ENCODE data around the gene WWP2.
"Not testable (repeated sequence)": the region's sequence is repeated elsewhere in the genome, so short reads cannot be mapped to it uniquely, and the experiment has no call there.

The WWP2 gene

GRCh38 chr16:69745959-69746358, 16.2 kb upstream of the WWP2 start:
- DNase-seq (ENCODE audit: low read depth): no peak

DNA sequence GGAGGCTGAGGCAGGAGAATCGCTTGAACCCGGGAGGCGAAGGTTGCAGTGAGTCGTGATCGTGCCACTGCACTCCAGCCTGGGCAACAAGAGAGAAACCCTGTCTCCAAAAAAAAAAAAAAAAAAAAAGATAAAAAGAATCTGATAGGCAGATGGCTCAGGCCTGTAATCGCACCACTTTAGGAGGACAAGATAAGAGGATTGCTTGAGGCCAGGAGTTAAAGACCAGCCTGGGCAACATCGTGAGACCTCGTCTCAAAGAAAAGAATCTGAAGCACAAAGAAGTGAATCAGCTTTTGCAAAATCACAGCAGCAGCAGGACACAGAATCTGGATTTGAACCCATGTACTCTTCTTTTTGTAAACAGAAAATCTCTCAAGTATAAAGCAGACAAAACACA, 15.0 kb upstream of the WWP2 start:
- DNase-seq (ENCODE audit: low read depth): no peak

GRCh38 chr16:69748694-69749345, 13.3 kb upstream of the WWP2 start:
- no peak for DNase-seq (ENCODE audit: low read depth)

DNA sequence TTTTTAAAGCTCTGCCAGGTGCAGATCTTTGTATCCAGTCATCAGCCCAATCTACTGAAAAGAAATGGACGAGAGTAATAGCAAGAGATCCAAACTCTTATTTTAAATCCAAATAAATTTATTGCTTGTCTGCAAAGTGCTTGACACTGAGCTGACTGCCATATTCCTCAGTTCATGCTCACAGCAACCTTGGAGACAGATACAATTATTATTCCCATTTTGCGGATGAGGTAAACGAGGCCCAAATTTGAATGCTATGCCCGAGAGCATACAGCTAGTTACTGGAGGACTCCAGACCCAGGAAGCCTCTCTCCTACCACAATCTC, 8.0 kb upstream of the WWP2 start:
- no peak for DNase-seq (ENCODE audit: low read depth)

GRCh38 chr16:69754469-69755310, 7.4 kb upstream of the WWP2 start, which contains the start of gene NOB1:
Gene NOB1, minus strand, starts transcription at chr16:69754926. Its CDS starts 16 bp downstream, at chr16:69754910.
- DNase-seq (ENCODE audit: low read depth): peak; percentile 78

DNA sequence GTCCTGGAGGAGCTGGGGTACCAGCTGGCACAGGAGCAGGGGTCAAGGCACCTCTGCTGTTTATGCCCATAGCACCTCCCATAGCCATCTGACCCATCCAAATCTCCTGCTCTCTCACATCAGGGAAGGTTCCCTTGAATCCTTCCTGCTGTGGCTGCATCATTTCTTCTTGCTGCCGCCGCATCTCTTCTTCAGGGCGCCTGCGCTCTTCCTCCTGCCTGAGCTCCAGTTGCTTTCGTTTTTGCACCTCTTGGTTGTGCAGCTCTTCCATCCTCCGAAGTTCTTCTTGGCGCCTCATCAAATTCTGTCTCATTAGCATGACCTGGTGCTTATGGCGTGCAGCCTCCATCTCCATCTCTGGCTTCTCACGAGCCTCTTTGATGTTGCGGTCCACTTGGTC, 5.4 kb upstream of the WWP2 start:
- no peak for DNase-seq (ENCODE audit: low read depth)

DNA sequence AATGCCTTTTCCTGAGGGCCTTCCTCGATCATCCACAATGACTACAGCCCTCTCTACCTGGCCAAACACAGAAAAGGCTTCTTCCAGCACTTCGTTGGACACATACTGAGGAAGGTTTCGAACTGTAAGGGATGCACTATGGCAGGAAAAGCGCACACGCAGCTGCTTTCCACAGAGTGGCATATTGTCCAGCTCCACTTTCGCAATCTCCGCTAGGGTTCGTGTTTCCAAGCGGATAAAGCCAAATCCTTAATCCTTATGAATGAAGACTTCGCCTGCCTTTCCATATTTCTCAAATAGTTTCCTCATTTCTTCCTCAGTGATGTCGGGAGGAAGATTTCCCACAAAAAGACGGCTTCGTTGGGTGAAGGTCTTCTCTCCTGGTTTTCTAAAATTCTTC, 4.8 kb upstream of the WWP2 start:
- not testable (repeated sequence) for DNase-seq (ENCODE audit: low read depth)

DNA sequence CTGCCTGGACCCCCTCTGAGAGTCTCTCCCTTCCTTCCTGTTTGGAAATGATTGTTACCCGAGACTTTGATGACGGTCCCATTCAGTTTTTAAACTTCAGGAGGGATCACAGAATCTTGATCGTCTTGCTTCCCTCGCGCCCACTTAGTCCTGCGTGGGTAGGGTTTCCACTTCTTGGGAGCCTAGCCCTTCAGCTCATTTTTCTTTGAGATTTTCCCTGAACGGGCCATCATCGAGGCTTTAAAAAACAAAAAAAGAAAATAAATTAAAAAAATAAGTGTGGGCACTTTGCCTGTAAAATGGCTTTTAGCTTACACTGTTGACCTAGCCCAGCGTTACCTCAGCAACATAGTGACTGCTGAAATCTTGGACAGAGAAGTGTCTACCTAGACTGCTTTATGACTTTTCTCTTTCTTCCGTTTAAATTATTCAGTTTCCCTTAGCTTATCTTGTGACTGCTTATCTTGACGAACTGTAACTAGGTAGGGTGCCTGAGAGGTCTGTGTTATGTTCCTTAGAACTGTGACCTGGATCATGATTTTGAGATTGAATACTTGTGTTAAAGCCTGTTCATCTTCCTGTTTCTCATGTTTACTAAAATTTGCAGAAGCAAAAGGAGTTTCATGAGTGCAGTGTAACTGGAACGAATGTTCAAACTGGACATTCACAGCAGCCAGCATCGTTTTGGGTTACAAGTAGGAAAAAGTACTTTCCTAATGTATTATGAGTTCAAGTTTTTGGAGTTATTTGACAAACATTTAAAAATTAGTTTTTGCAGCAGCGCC, 874 bp downstream of the WWP2 start:
- DNase-seq (ENCODE audit: low read depth): no peak

DNA sequence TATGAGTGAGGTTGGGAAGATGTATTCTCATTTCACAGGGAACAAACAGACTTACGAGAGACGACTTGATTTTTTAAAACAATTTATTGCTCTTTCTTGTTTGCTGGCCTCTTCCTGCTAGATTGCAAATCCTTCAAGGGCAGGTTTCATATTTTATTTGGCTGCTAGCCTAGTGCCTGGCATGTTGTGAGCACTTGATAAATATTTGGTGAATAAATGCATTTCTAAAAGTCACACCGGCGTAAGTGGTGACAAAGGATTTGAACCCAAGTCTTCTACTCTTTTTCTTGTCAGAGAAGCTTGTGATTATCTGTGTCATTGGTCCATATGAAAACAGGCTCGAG, 1.4 kb downstream of the WWP2 start:
- DNase-seq (ENCODE audit: low read depth): no peak

GRCh38 chr16:69767459-69768229, 5.5 kb downstream of the WWP2 start:
- DNase-seq (ENCODE audit: low read depth): no peak

GRCh38 chr16:69768666-69769065, 6.5 kb downstream of the WWP2 start:
- DNase-seq (ENCODE audit: low read depth): no peak

GRCh38 chr16:69769404-69769803, 7.3 kb downstream of the WWP2 start:
- DNase-seq (ENCODE audit: low read depth): no peak

DNA sequence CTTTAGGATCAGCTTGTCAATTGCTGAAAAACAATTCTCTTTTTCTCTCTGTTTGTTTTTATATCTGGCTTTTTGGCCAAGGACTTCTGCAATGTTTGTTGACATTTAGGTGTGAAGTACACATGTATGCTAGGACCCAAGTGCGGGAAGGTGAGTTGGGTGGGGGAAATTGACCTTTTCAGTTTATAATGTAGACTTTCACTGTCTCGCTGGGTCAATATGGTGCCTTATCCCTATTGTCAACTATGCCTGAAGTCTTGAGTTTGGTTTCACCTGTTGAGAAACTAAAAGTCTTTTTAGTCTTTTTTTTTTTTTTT, 9.5 kb downstream of the WWP2 start:
- DNase-seq (ENCODE audit: low read depth): no peak

DNA sequence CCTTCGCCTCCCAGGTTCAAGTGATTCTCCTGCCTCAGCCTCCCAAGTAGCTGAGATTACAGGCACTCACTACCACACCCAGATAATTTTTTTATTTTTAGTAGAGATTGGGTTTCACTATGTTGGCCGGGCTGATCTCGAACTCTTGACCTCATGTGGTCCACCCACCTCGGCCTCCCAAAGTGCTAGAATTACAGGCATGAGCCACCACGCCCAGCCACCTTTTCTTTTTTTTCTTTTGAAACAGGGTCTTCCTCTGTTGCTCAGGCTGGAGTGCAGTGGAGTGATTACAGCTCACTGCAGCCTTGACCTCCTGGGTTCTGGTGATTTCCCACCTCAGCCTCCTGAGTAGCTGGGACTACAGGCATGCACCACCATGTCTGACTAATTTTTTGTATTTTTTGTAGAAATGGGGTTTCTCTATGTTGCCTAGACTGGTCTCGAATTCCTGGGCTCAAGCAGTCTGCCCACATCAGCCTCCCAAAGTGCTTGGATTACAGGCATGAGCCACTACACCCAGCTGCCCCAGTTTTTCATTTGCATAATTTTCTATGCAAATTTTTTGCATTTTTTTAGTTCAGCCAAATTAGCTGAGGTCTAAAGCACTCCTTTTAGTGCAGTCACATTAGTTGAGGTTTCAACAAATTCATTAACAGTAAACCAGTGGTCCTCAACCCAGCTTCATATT, 11.3 kb downstream of the WWP2 start:
- no peak for DNase-seq (ENCODE audit: low read depth)

- no peak for DNase-seq (ENCODE audit: low read depth)
Measured at GRCh38 chr16:69775563-69775962, 13.4 kb downstream of the WWP2 start.

DNA sequence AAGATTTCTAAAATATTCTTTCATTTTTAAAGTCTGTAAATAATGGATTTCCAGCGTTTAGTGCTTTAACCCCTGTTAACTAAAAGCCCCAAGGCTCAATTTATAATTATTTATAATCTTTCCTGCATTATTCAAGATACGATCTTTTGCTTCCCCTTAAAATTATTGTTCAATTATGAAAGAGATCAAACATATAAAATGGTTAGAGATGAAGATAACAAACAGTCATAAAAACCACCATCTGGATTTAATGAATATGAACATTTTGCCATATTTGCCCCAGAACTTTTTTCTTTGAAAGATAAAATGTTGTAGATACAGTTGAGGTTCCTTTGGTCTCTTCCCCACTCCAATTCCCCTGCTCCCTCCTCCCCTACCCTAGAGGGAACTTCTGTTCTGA, 17.6 kb downstream of the WWP2 start:
- no peak for DNase-seq (ENCODE audit: low read depth)

GRCh38 chr16:69781118-69781517, 19.0 kb downstream of the WWP2 start:
- no peak for DNase-seq (ENCODE audit: low read depth)

- no peak for DNase-seq (ENCODE audit: low read depth)
Measured at GRCh38 chr16:69784586-69784985, 22.5 kb downstream of the WWP2 start.

DNA sequence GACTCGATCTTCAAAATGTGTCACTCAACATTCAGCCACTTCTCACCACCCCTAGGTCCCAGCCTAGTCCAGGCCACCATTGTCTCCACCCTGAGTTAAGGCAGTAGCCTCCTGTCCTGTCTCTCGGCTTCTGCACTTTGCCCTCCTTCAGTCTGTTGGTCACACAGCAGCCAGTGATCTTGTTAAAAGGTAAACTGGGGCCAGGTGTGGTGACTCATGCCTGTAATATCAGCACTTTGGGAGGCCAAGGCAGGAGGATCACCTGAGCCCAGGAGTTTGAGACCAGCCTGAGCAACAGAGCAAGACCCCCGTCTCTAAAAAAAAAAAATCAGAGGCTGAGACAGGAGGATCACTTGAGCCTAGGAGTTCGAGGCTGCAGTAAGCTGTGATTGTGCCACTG, 25.8 kb downstream of the WWP2 start:
- no peak for DNase-seq (ENCODE audit: low read depth)

GRCh38 chr16:69791391-69791847, 29.3 kb downstream of the WWP2 start:
- not testable (repeated sequence) for DNase-seq (ENCODE audit: low read depth)

GRCh38 chr16:69793526-69793925, 31.4 kb downstream of the WWP2 start:
- no peak for DNase-seq (ENCODE audit: low read depth)

DNA sequence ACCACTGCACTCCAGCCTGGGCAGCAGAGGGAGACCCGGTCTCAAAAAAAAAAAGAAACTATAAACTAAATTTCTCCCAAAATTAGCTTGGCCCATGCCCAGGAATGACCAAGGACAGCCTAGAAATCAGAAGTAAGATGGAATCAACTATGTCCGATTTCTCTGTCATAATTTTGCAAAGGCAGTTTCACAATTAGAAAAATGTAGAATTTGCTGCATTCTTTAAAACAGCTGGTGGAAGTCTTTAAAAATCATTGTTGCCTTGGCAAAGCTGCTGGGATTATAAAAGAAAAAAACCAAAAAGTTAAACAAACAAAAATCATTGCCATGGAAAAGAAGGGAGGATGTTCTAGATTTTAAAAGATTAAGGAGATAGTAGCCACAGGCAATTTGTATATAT, 32.4 kb downstream of the WWP2 start:
- DNase-seq (ENCODE audit: low read depth): no peak
